Upper lobe of left lung (tissue), 6 donors: ENCODE measurements around the gene LAMB1. TPM values are rescaled to one million over a fixed set of nuclear protein-coding genes. Genes with fewer than 3 reads are reported as not detected.

Source experiments
- ATAC-seq, 2 donors: fragments of 200-7000 bp; cut with Tn5 transposase; one replicate each; pipeline ENCODE4 v1.9.1; 2022; ENCODE audit warnings: mild to moderate bottlenecking in 2 of 2, moderate library complexity in 2 of 2; ENCODE audit not compliant: low FRiP score in 2 of 2
- DNase-seq, 2 donors: peaks; one replicate each; pipeline ENCODE4 v3.0.0-alpha.2; 2019 to 2020
- H3K27ac ChIP-seq, 4 donors: fragments of 200-600 bp; sonication (generic); one replicate each; pipeline ENCODE4 v1.5.1; 2016 to 2019
- H3K27me3 ChIP-seq, 4 donors: fragments of 200-600 bp; sonication (generic); one replicate each; pipeline ENCODE4 v1.5.1; 2017 to 2019
- H3K36me3 ChIP-seq, 4 donors: fragments of 200-600 bp; sonication (generic); one replicate each; pipeline ENCODE4 v1.5.1; 2016 to 2019
- H3K4me1 ChIP-seq, 4 donors: fragments of 200-600 bp; sonication (generic); one replicate each; pipeline ENCODE4 v1.5.1; 2018 to 2019
- H3K4me3 ChIP-seq, 4 donors: fragments of 200-600 bp; sonication (generic); one replicate each; pipeline ENCODE4 v1.5.1; 2017 to 2019; ENCODE audit warnings: mild to moderate bottlenecking in 2 of 4, moderate library complexity in 1 of 4
- H3K9me3 ChIP-seq, 4 donors: fragments of 200-600 bp; sonication (generic); one replicate each; pipeline ENCODE4 v1.5.1; 2018 to 2019
- EP300 ChIP-seq, 4 donors: sonication (generic); formaldehyde crosslinking; IDR thresholded peaks; one replicate each; pipeline ENCODE4 v1.5.1; 2017; ENCODE audit warnings: antibody characterized with exemption in 4 of 4, control low read depth in 2 of 4
- POLR2A ChIP-seq, 4 donors: fragments of 450-650 bp; IDR thresholded peaks; one replicate each; pipeline ENCODE4 v1.5.1; 2016 to 2017; ENCODE audit warnings: antibody characterized with exemption in 4 of 4, mild to moderate bottlenecking in 2 of 4
- POLR2AphosphoS5 ChIP-seq, 2 donors: sonication (generic); formaldehyde crosslinking; IDR thresholded peaks; one replicate each; pipeline ENCODE4 v1.5.1; 2017; ENCODE audit warnings: antibody characterized with exemption in 2 of 2
- WGBS, 2 donors: methylation state at CpG; one replicate each; pipeline ENCODE4 v1.1.5; 2017 to 2018; 5-methylcytosine and 5-hydroxymethylcytosine counted together
- total RNA-seq, 6 donors: library from RNA; depleted of rRNA in 4 of 6; stranded (reverse); fragments of >200 nt in 4 of 6; gene quantifications; one replicate each; pipeline versions ENCODE4 v1.1.0 to v1.2.1, GENCODE V29; 2016 to 2021
- TF ChIP-seq, protein P1 (sequence below), 6 experiments: fragments of 450-650 bp in 4 of 6; fragments of 200-600 bp in 2 of 6; sonication (generic) in 2 of 6; IDR thresholded peaks; one replicate each; pipeline ENCODE4 v1.5.1; 2016 to 2019; ENCODE audit warnings: antibody characterized with exemption in 6 of 6
- donor health status: DM: no; HTN: no; CAD: no; lungs with moderate emphysema.
- donor health status: DM: no; HTN: yes; CAD: no; lungs with severe emphysema.

LAMB1 gene
- total RNA-seq, 6 donors from 2014 or later, result 100 to 443 (median 135) TPM

- 92 to 94% methylated on average over 3 of the region's 3 CpGs for WGBS, 2 donors
- H3K27me3 ChIP-seq, result no peaks in the 10 kb centered on the region
- H3K4me1 ChIP-seq, result no peaks in the 10 kb centered on the region
- no peaks in the 10 kb centered on the region for H3K9me3 ChIP-seq
- TF ChIP-seq, protein P1, sequence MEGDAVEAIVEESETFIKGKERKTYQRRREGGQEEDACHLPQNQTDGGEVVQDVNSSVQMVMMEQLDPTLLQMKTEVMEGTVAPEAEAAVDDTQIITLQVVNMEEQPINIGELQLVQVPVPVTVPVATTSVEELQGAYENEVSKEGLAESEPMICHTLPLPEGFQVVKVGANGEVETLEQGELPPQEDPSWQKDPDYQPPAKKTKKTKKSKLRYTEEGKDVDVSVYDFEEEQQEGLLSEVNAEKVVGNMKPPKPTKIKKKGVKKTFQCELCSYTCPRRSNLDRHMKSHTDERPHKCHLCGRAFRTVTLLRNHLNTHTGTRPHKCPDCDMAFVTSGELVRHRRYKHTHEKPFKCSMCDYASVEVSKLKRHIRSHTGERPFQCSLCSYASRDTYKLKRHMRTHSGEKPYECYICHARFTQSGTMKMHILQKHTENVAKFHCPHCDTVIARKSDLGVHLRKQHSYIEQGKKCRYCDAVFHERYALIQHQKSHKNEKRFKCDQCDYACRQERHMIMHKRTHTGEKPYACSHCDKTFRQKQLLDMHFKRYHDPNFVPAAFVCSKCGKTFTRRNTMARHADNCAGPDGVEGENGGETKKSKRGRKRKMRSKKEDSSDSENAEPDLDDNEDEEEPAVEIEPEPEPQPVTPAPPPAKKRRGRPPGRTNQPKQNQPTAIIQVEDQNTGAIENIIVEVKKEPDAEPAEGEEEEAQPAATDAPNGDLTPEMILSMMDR (IDR thresholded peaks at IDR 0.05), result no peak
- H3K27ac ChIP-seq, result no peak overlapping the region
- no peaks in the 10 kb centered on the region for H3K36me3 ChIP-seq
- ATAC-seq, result no peak
- DNase-seq, result no peak
- no peak overlapping the region for H3K4me3 ChIP-seq
Observed at GRCh38 chr7:108029034-108029433, 26.1 kb upstream of the LAMB1 start.

DNA sequence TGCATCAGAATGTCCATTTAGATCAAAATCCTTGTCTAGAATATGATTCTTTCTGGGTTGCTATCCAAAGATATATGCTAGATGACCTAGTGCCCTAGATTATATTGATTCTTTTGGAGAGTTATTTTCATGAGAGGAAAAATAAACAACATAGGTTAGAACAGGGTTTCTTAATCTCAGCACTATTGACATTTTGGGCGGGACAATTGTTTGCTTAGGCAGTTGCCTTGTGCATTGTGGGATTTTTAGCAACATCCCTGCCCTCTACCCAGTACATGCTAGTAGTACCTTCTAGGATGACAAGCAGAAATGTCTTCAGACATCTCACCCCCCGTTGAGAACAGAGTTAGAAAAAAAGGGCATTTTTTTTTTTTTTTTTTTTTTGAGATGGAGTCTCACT is 25.1 kb upstream of the LAMB1 start:
- ATAC-seq (no peak), DNase-seq (no peak)
- H3K27ac ChIP-seq, result no peak overlapping the region
- H3K9me3 ChIP-seq, result no peaks in the 10 kb centered on the region
- H3K36me3 ChIP-seq, result no peaks in the 10 kb centered on the region
- no peaks in the 10 kb centered on the region for H3K27me3 ChIP-seq
- no peak for TF ChIP-seq POLR2A (IDR thresholded peaks at IDR 0.05)
- no peak for TF ChIP-seq POLR2AphosphoS5 (IDR thresholded peaks at IDR 0.05)
- 67 to 74% methylated on average over 2 of the region's 2 CpGs for WGBS, 2 donors
- no peaks in the 10 kb centered on the region for H3K4me1 ChIP-seq
- no peak overlapping the region for H3K4me3 ChIP-seq

DNA sequence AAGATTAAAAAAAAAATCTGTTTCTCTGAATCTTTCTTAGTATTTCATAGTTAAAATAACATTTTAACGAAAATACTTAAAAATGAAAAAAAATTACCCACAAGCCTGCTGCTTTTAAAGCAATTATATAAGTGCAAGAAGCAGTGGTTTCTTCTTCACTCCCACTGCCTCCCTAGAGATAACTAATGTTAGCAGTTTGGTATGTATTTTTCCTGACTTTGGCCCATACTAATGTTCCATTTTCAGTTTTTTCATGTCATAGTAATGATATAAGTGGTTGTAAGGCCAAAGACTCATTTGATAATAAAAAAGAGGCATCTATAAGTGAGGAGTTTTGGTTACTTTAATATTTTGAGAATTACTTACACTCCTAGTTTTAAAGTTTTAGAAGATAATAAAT is 24.3 kb upstream of the LAMB1 start:
- DNase-seq (no peak), ATAC-seq (no peak)
- no peak overlapping the region for H3K27ac ChIP-seq
- H3K4me3 ChIP-seq, result no peak overlapping the region
- no peak for TF ChIP-seq EP300 (IDR thresholded peaks at IDR 0.05)
- TF ChIP-seq, protein P1 (IDR thresholded peaks at IDR 0.05), result no peak
- 62 to 79% methylated on average over 1 of the region's 1 CpG for WGBS, 2 donors
- H3K4me1 ChIP-seq, result no peaks in the 10 kb centered on the region
- no peaks in the 10 kb centered on the region for H3K27me3 ChIP-seq
- no peaks in the 10 kb centered on the region for H3K36me3 ChIP-seq
- no peaks in the 10 kb centered on the region for H3K9me3 ChIP-seq

GRCh38 chr7:108026647-108027046 is 23.7 kb upstream of the LAMB1 start:
- DNase-seq, result no peak
- no peak overlapping the region for H3K4me3 ChIP-seq
- no peak overlapping the region for H3K27ac ChIP-seq
- TF ChIP-seq POLR2AphosphoS5 (IDR thresholded peaks at IDR 0.05), result no peak
- no peak for TF ChIP-seq POLR2A (IDR thresholded peaks at IDR 0.05)
- TF ChIP-seq, protein P1 (IDR thresholded peaks at IDR 0.05), result no peak
- TF ChIP-seq EP300 (IDR thresholded peaks at IDR 0.05), result no peak
- no peak for ATAC-seq
- H3K36me3 ChIP-seq, result no peaks in the 10 kb centered on the region
- no peaks in the 10 kb centered on the region for H3K4me1 ChIP-seq
- H3K27me3 ChIP-seq, result no peaks in the 10 kb centered on the region
- WGBS, 2 donors, result 88 to 92% methylated on average over 3 of the region's 3 CpGs
- no peaks in the 10 kb centered on the region for H3K9me3 ChIP-seq

GRCh38 chr7:108026116-108026515 is 23.2 kb upstream of the LAMB1 start:
- Histone ChIP-seq H3K27me3 (no peaks in the 10 kb centered on the region), H3K9me3 (no peaks in the 10 kb centered on the region), H3K36me3 (no peaks in the 10 kb centered on the region), H3K4me1 (no peaks in the 10 kb centered on the region), H3K27ac (no peak overlapping the region), H3K4me3 (no peak overlapping the region)
- no peak for TF ChIP-seq POLR2AphosphoS5 (IDR thresholded peaks at IDR 0.05)
- TF ChIP-seq EP300 (IDR thresholded peaks at IDR 0.05), result no peak
- no peak for TF ChIP-seq POLR2A (IDR thresholded peaks at IDR 0.05)
- TF ChIP-seq, protein P1 (IDR thresholded peaks at IDR 0.05), result no peak
- ATAC-seq (no peak), DNase-seq (no peak)
- WGBS, 2 donors, result 62 to 74% methylated on average over 5 of the region's 5 CpGs
